HS-27A (cell line): Measurements from ENCODE around the gene SLC16A12.
"Not testable (repeated sequence)": the region's sequence is repeated elsewhere in the genome, so short reads cannot be mapped to it uniquely, and the experiment has no call there.

Experiments used
- DNase-seq: peaks from one replicate; pipeline ENCODE4 v3.0.0-alpha.2; 2012; ENCODE audit warnings: low read depth, missing footprints

SLC16A12 gene

GRCh38 chr10:89547853-89548513, 12.6 kb upstream of the SLC16A12 start:
- no peak for DNase-seq

- DNase-seq: not testable (repeated sequence)
Measured at GRCh38 chr10:89546651-89547050, 11.3 kb upstream of the SLC16A12 start.

GRCh38 chr10:89543841-89544240, 8.4 kb upstream of the SLC16A12 start:
- DNase-seq: no peak

- DNase-seq: no peak
Measured at GRCh38 chr10:89540420-89540949, 5.1 kb upstream of the SLC16A12 start.

GRCh38 chr10:89537364-89537763, 2.0 kb upstream of the SLC16A12 start:
- DNase-seq: no peak

- no peak for DNase-seq
Measured at GRCh38 chr10:89536013-89536354, 590 bp upstream of the SLC16A12 start.

GRCh38 chr10:89534826-89535166, 598 bp downstream of the SLC16A12 start:
- no peak for DNase-seq

- no peak for DNase-seq
Measured at GRCh38 chr10:89532476-89532875, 2.9 kb downstream of the SLC16A12 start.

- no peak for DNase-seq
Measured at GRCh38 chr10:89531359-89531758, 4.0 kb downstream of the SLC16A12 start.

GRCh38 chr10:89529711-89530110, 5.7 kb downstream of the SLC16A12 start:
- DNase-seq: peak; percentile 24

GRCh38 chr10:89526358-89526757, 9.0 kb downstream of the SLC16A12 start:
- no peak for DNase-seq

- DNase-seq: no peak
Measured at GRCh38 chr10:89525556-89525955, 9.8 kb downstream of the SLC16A12 start.

GRCh38 chr10:89524279-89524678, 11.1 kb downstream of the SLC16A12 start:
- DNase-seq: no peak

GRCh38 chr10:89523274-89523673, 12.1 kb downstream of the SLC16A12 start:
- DNase-seq: no peak

- no peak for DNase-seq
Measured at GRCh38 chr10:89522463-89522862, 12.9 kb downstream of the SLC16A12 start.

GRCh38 chr10:89521368-89521767, 14.0 kb downstream of the SLC16A12 start:
- no peak for DNase-seq

- DNase-seq: no peak
Measured at GRCh38 chr10:89520706-89521105, 14.7 kb downstream of the SLC16A12 start.

- DNase-seq: peak; percentile 51
Measured at GRCh38 chr10:89518876-89519842, 16.2 kb downstream of the SLC16A12 start.

- no peak for DNase-seq
Measured at GRCh38 chr10:89518108-89518507, 17.3 kb downstream of the SLC16A12 start.

- peak; percentile 87 for DNase-seq
Measured at GRCh38 chr10:89516149-89516832, 19.1 kb downstream of the SLC16A12 start.

- DNase-seq: peak; percentile 79
Measured at GRCh38 chr10:89515031-89515841, 20.2 kb downstream of the SLC16A12 start.

- no peak for DNase-seq
Measured at GRCh38 chr10:89513206-89513605, 22.2 kb downstream of the SLC16A12 start.
